Astrocyte (in vitro differentiated cells and primary cell): ENCODE measurements around the gene ASB1. TPM values are rescaled to one million over a fixed set of nuclear protein-coding genes. Genes with fewer than 3 reads are reported as not detected.

Experiments
- DNase-seq: peaks from one replicate; pipeline ENCODE4 v3.0.0-alpha.2; 2010; ENCODE audit warnings: low read depth
- FAIRE-seq: peaks from 2 replicates; lab custom pipeline; 2011; peaks lifted over from hg19 to GRCh38; lab: Jason Lieb, UNC
- H2AFZ ChIP-seq: 2 replicates; pipeline ENCODE4 v1.6.0; 2012; ENCODE audit warnings: low read depth, low read length, inconsistent platforms
- H3K27ac ChIP-seq: 2 replicates; pipeline ENCODE4 v1.5.1; 2011; ENCODE audit warnings: low read depth, low read length, inconsistent platforms
- H3K27me3 ChIP-seq: 2 replicates; pipeline ENCODE4 v1.6.0; 2011; ENCODE audit warnings: low read length, inconsistent platforms; ENCODE audit not compliant: insufficient read depth
- H3K36me3 ChIP-seq: 2 replicates; pipeline ENCODE4 v1.5.1; 2011; ENCODE audit warnings: low read length, inconsistent platforms; ENCODE audit not compliant: insufficient read depth
- H3K4me1 ChIP-seq: 2 replicates; pipeline ENCODE4 v1.5.1; 2011; ENCODE audit warnings: low read length, inconsistent platforms; ENCODE audit not compliant: insufficient read depth
- H3K4me2 ChIP-seq: 2 replicates; pipeline ENCODE4 v1.6.0; 2012; ENCODE audit warnings: low read length, inconsistent platforms
- H3K4me3 ChIP-seq: 2 replicates; pipeline ENCODE4 v1.5.1; 2011; ENCODE audit warnings: low read depth, mild to moderate bottlenecking, low read length, inconsistent platforms; ENCODE audit not compliant: insufficient read depth
- H3K79me2 ChIP-seq: 2 replicates; pipeline ENCODE4 v1.6.0; 2012; ENCODE audit warnings: mild to moderate bottlenecking, low read length, inconsistent platforms; ENCODE audit not compliant: insufficient read depth
- H3K9ac ChIP-seq: 2 replicates; pipeline ENCODE4 v1.6.0; 2012; ENCODE audit warnings: mild to moderate bottlenecking, low read length, inconsistent platforms
- H3K9me3 ChIP-seq: 2 replicates; pipeline ENCODE4 v1.5.1; 2012; ENCODE audit warnings: low read depth, mild to moderate bottlenecking, low read length, inconsistent platforms; ENCODE audit not compliant: insufficient read depth
- H4K20me1 ChIP-seq: 2 replicates; pipeline ENCODE4 v1.6.0; 2012; ENCODE audit warnings: low read length, inconsistent platforms; ENCODE audit not compliant: insufficient read depth
- H3K27ac Mint-ChIP-seq: one replicate; pipeline ENCODE4 v1.8.0; 2021; ENCODE audit warnings: mild to moderate bottlenecking, mixed read lengths; ENCODE audit not compliant: unreplicated experiment
- H3K27me3 Mint-ChIP-seq: one replicate; pipeline ENCODE4 v1.8.0; 2021; ENCODE audit warnings: low read depth, mixed read lengths; ENCODE audit not compliant: unreplicated experiment
- H3K36me3 Mint-ChIP-seq: one replicate; pipeline ENCODE4 v1.8.0; 2021; ENCODE audit warnings: low read depth, mixed read lengths; ENCODE audit not compliant: unreplicated experiment
- H3K4me1 Mint-ChIP-seq: one replicate; pipeline ENCODE4 v1.8.0; 2021; ENCODE audit warnings: low read depth, mixed read lengths; ENCODE audit not compliant: unreplicated experiment
- H3K4me3 Mint-ChIP-seq: one replicate; pipeline ENCODE4 v1.8.0; 2021; ENCODE audit warnings: mild to moderate bottlenecking, moderate library complexity, mixed read lengths; ENCODE audit not compliant: unreplicated experiment
- H3K9me3 Mint-ChIP-seq: one replicate; pipeline ENCODE4 v1.8.0; 2021; ENCODE audit warnings: mild to moderate bottlenecking, mixed read lengths; ENCODE audit not compliant: unreplicated experiment
- EZH2 ChIP-seq: IDR thresholded peaks from 2 replicates; pipeline ENCODE4 v1.6.1; 2012; ENCODE audit warnings: mild to moderate bottlenecking, low read length, inconsistent platforms; ENCODE audit not compliant: insufficient read depth
- total RNA-seq: library from RNA; stranded (reverse); gene quantifications from 2 replicates; pipeline ENCODE4 v1.2.1, GENCODE V29; 2021
- TF ChIP-seq, protein P1 (sequence below): IDR thresholded peaks from 2 replicates; pipeline ENCODE4 v1.5.1; 2011; ENCODE audit warnings: low read depth, mild to moderate bottlenecking, inconsistent platforms, low read length, moderate library complexity; ENCODE audit not compliant: insufficient read depth

The ASB1 gene
- total RNA-seq, 1 donor from 2014 or later, result 30.6 TPM

- H3K36me3 Mint-ChIP-seq, result peaks cover 15% of the 10 kb centered on the region
- Histone ChIP-seq H3K4me3 (peak overlapping the region; percentile 17), H3K36me3 (peaks cover 24% of the 10 kb centered on the region), H3K9ac (peak overlapping the region; percentile 74), H3K27me3 (no peaks in the 10 kb centered on the region), H2AFZ (no peak overlapping the region), H3K27ac (peak overlapping the region; percentile 100), H3K4me2 (peak overlapping the region; percentile 80), H3K9me3 (no peaks in the 10 kb centered on the region), H3K4me1 (peaks cover 57% of the 10 kb centered on the region), H4K20me1 (no peaks in the 10 kb centered on the region), H3K79me2 (peaks cover 93% of the 10 kb centered on the region)
- no peak overlapping the region for H3K27ac Mint-ChIP-seq
- H3K27me3 Mint-ChIP-seq, result no peaks in the 10 kb centered on the region
- H3K9me3 Mint-ChIP-seq, result no peaks in the 10 kb centered on the region
- no peak overlapping the region for H3K4me3 Mint-ChIP-seq
- FAIRE-seq (no peak), DNase-seq (no peak)
- no peak for TF ChIP-seq EZH2
- TF ChIP-seq, protein P1, sequence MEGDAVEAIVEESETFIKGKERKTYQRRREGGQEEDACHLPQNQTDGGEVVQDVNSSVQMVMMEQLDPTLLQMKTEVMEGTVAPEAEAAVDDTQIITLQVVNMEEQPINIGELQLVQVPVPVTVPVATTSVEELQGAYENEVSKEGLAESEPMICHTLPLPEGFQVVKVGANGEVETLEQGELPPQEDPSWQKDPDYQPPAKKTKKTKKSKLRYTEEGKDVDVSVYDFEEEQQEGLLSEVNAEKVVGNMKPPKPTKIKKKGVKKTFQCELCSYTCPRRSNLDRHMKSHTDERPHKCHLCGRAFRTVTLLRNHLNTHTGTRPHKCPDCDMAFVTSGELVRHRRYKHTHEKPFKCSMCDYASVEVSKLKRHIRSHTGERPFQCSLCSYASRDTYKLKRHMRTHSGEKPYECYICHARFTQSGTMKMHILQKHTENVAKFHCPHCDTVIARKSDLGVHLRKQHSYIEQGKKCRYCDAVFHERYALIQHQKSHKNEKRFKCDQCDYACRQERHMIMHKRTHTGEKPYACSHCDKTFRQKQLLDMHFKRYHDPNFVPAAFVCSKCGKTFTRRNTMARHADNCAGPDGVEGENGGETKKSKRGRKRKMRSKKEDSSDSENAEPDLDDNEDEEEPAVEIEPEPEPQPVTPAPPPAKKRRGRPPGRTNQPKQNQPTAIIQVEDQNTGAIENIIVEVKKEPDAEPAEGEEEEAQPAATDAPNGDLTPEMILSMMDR, result no peak
- peaks cover 16% of the 10 kb centered on the region for H3K4me1 Mint-ChIP-seq
Observed at GRCh38 chr2:238439917-238440316, 13.2 kb downstream of the ASB1 start.

DNA sequence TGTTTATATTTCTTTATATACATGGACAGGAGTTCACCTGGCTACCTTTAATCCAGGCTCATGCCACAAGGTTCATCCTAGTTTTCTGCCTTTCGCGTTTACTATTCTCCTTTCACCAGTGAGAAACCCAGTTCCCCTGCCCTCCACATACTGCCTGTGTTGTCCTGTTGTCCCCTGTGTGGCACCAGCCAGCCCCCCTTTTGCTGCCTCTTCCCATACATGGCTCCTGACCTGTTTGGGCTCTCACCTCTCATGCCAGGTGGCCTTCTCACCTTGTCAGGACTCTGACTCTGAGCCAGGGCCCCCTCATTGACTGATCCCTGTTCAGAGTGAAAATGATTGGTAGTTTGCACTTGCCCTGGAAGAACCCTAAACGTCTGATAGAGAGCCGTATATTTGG is 13.6 kb downstream of the ASB1 start:
- FAIRE-seq, result no peak
- peaks cover 16% of the 10 kb centered on the region for H3K4me1 Mint-ChIP-seq
- TF ChIP-seq, protein P1, result no peak
- TF ChIP-seq EZH2, result no peak
- peak overlapping the region; percentile 23 for H3K4me3 Mint-ChIP-seq
- H3K36me3 Mint-ChIP-seq, result peaks cover 15% of the 10 kb centered on the region
- Histone ChIP-seq H3K27me3 (no peaks in the 10 kb centered on the region), H3K4me3 (peak overlapping the region; percentile 17), H3K27ac (peak overlapping the region; percentile 100), H4K20me1 (no peaks in the 10 kb centered on the region), H3K36me3 (peaks cover 28% of the 10 kb centered on the region), H3K79me2 (peaks cover 93% of the 10 kb centered on the region), H2AFZ (no peak overlapping the region), H3K9ac (peak overlapping the region; percentile 74), H3K9me3 (no peaks in the 10 kb centered on the region), H3K4me2 (peak overlapping the region; percentile 80), H3K4me1 (peaks cover 53% of the 10 kb centered on the region)
- H3K27me3 Mint-ChIP-seq, result no peaks in the 10 kb centered on the region
- H3K27ac Mint-ChIP-seq, result no peak overlapping the region
- H3K9me3 Mint-ChIP-seq, result no peaks in the 10 kb centered on the region
- no peak for DNase-seq

DNA sequence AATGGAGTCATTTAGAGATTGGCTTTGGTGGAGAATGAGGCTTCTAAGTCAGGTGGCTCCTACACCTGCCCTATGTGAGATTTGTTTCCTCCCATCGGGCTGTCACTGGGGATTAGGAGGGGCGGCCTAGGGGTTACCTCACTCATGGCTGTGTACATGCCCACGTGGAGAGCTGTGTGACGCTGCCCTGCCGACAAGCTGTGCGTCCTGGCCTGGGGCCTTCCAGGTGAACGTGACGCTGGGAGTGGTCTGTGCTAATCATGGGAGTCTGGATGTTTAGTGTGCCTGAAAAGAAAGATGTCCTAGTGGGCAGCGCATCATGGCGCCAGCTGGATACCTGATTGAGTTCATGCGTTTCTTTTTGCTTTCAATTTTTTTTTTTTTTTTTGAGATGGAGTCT is 14.0 kb downstream of the ASB1 start:
- H3K4me3 Mint-ChIP-seq, result peak overlapping the region; percentile 23

More for the DNA sequence above, 14.0 kb downstream of the ASB1 start:
- DNase-seq (no peak), FAIRE-seq (no peak)
- Histone ChIP-seq H3K4me3 (no peak overlapping the region), H3K9ac (peak overlapping the region; percentile 74), H3K9me3 (no peaks in the 10 kb centered on the region), H4K20me1 (no peaks in the 10 kb centered on the region), H3K27me3 (no peaks in the 10 kb centered on the region), H3K4me1 (peaks cover 49% of the 10 kb centered on the region), H3K4me2 (peak overlapping the region; percentile 80), H3K27ac (peak overlapping the region; percentile 100), H2AFZ (no peak overlapping the region), H3K36me3 (peaks cover 32% of the 10 kb centered on the region), H3K79me2 (peaks cover 93% of the 10 kb centered on the region)
- no peaks in the 10 kb centered on the region for H3K9me3 Mint-ChIP-seq
- no peaks in the 10 kb centered on the region for H3K27me3 Mint-ChIP-seq
- TF ChIP-seq, protein P1, result no peak
- no peak for TF ChIP-seq EZH2
- no peak overlapping the region for H3K27ac Mint-ChIP-seq
- peaks cover 16% of the 10 kb centered on the region for H3K4me1 Mint-ChIP-seq
- H3K36me3 Mint-ChIP-seq, result peaks cover 13% of the 10 kb centered on the region
